Neutrophil (primary cell): ENCODE results near the gene SSTR3.

Source experiments
- H3K27ac ChIP-seq: fragments of 200-600 bp; sonication (generic); 2 replicates; pipeline ENCODE4 v1.5.1; 2016; ENCODE audit warnings: mild to moderate bottlenecking, moderate library complexity
- H3K27me3 ChIP-seq: fragments of 200-600 bp; sonication (generic); 2 replicates; pipeline ENCODE4 v1.6.0; 2016; ENCODE audit warnings: mild to moderate bottlenecking
- H3K36me3 ChIP-seq: fragments of 200-600 bp; sonication (generic); 2 replicates; pipeline ENCODE4 v1.5.1; 2017
- H3K4me1 ChIP-seq, 2 experiments: fragments of 200-600 bp in 1 of 2; sonication (generic) in 1 of 2; 1 replicate in 1 of 2; 2 replicates in 1 of 2; pipeline versions ENCODE4 v1.5.1 to v1.6.1; 2013 to 2016; ENCODE audit warnings: low read depth in 1 of 2, low read length in 1 of 2, mild to moderate bottlenecking in 1 of 2, moderate library complexity in 1 of 2; ENCODE audit not compliant: control insufficient read depth in 1 of 2, insufficient read depth in 1 of 2
- H3K4me3 ChIP-seq, 2 experiments: fragments of 200-600 bp in 1 of 2; sonication (generic) in 1 of 2; 1 replicate in 1 of 2; 2 replicates in 1 of 2; pipeline ENCODE4 v1.5.1; 2013 to 2016; ENCODE audit warnings: low read depth in 1 of 2, low read length in 1 of 2, mild to moderate bottlenecking in 1 of 2, moderate library complexity in 1 of 2
- H3K9me3 ChIP-seq: fragments of 200-600 bp; sonication (generic); 2 replicates; pipeline ENCODE4 v1.5.1; 2016
- CTCF ChIP-seq: fragments of 200-600 bp; sonication (generic); IDR thresholded peaks from 2 replicates; pipeline ENCODE4 v1.5.1; 2016; ENCODE audit warnings: antibody characterized with exemption

Gene SSTR3

DNA sequence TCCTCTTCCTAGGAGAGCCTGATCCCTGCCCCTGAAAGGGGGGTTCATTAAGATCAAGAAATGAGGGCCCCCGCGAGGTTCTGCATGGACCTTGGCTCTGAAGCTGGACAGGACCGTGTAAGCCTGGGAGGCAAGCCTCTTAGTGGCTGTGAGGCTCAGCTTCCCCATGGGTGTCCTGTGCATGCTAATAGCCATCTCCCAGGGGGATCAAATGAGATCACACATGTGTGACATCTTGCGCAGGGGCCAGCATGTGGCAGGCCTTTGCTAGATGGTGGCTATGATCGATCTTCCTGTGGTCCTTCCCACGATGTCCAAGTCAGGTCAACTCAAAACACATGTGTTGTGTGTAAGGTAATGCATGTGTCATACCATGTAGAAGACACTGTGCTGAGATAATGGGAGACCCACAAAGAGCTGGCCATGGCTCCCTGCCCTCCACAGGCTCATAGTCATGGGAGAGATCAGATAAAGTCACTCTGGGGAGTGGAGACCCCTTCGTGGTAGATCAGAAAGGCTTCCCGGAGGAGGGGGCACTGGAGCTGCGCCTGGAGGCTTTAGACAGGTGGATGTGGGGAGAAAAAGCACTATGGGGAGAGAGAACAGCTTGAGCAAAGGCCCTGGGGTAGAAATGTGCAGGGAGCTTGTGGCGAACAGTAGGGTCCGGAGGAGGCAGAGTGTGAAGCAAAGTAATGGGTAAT lies 28.1 kb upstream of the SSTR3 start:
- TF ChIP-seq CTCF = no peak
- H3K9me3 ChIP-seq = no peaks in the 10 kb centered on the region
- H3K4me1 ChIP-seq = peaks cover 90 to 95% of the 10 kb centered on the region in 2 experiments
- H3K36me3 ChIP-seq = peaks cover 65% of the 10 kb centered on the region
- H3K27ac ChIP-seq = peak overlapping the region; percentile 99
- no peaks in the 10 kb centered on the region for H3K27me3 ChIP-seq
- H3K4me3 ChIP-seq = peak overlapping the region; percentile 92 to 98

DNA sequence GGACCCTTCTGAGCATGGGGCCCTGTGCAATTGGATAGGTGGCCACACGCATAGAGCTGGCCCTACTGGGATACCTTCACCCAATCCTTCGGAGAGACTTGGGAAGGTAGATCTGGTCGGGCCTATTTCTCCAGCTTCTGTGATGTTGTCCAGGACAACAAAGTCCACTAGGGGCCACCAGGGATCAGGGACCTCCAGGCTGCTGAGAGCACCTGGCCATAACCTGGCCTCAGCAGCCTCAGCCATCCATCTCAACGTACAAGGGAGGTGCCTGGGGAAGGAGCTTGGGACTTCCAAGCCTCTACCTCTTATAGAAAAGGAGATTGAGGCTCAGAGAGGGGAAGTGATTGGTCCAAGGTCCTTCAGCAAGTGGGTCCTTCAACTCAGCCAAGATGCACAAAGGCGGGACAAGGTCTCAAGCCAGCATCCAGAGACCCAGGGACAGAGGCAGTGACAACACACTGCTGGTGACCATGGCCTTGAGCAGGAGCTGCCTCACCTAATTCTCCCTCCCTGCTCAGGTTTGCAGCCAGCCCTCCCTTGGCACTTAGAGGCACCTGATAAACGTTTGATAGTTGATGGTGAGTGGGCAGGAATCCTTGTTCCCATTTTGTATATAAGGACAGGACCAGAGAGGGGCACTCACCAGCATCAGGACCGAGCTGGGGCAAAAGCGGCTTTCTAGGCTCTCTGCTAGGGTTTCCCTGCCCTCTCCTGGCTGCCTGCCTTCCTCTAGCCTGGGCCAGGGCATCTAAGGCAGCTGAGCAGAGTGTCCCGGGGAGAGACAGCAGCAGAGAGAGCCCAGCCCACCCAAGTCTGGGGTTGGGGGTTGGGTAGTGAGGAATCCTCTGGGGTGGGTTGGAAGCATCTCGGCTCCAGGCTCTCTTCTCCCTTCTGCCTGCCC lies 27.3 kb upstream of the SSTR3 start:
- H3K36me3 ChIP-seq = peaks cover 73% of the 10 kb centered on the region
- no peak for TF ChIP-seq CTCF
- no peaks in the 10 kb centered on the region for H3K27me3 ChIP-seq
- peaks cover 90 to 95% of the 10 kb centered on the region in 2 experiments for H3K4me1 ChIP-seq
- peak overlapping the region; percentile 99 for H3K27ac ChIP-seq
- H3K9me3 ChIP-seq = no peaks in the 10 kb centered on the region
- peak overlapping the region in 1 of 2 experiments; percentile 92 for H3K4me3 ChIP-seq

GRCh38 chr22:37237371-37238268 lies 25.3 kb upstream of the SSTR3 start:
- TF ChIP-seq CTCF = no peak
- H3K9me3 ChIP-seq = no peaks in the 10 kb centered on the region
- peaks cover 93% of the 10 kb centered on the region for H3K36me3 ChIP-seq
- H3K27ac ChIP-seq = peak overlapping the region; percentile 99
- peak overlapping the region; percentile 39 to 92 for H3K4me3 ChIP-seq
- no peaks in the 10 kb centered on the region for H3K27me3 ChIP-seq
- H3K4me1 ChIP-seq = peaks cover 96 to 98% of the 10 kb centered on the region in 2 experiments

DNA sequence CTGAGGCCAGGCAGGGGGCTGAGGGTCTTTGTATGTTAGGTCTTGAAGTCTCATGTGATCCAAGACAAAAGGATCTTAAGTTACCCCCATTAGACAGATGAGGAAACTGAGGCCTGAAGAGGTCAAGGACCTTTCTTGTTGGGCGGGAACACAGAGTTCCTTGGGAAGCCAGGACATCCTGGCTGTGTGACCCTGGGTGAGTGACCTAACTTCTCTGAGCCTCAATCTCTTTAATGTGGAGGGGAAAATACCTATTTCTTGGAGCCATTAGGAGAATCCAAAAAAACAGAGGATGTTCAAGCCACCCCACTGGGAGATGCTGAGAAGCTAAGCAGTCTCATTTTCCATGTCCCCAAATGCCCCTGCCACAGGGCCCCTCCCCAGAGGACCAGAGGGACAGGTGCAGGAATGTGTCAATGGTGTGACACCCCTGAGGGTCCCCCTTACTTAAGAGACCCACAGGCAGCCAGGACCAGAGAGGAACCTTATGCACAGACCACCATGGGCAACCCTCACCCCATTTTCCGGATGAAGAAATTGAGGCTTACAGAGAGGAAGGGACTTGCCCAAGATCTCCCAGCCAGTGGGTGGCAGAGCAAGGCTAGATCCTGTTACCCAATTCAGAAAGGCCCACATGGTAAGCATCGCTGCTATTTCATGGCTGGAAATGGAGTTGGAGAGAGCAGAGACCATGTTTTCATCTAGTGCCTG lies 23.8 kb upstream of the SSTR3 start:
- peak; percentile 21 for TF ChIP-seq CTCF
- Histone ChIP-seq H3K27ac (peak overlapping the region; percentile 99), H3K4me3 (peak overlapping the region; percentile 27 to 92), H3K36me3 (peaks cover 100% of the 10 kb centered on the region), H3K4me1 (peaks cover 97 to 100% of the 10 kb centered on the region in 2 experiments), H3K27me3 (no peaks in the 10 kb centered on the region), H3K9me3 (no peaks in the 10 kb centered on the region)
